WTC11 (cell line): Measurements from ENCODE around the gene RELB.

Experiments used
- FOXJ3 ChIP-seq: sonication (generic); formaldehyde crosslinking; IDR thresholded peaks from 2 replicates; pipeline ENCODE4 v1.9.0; 2021; ENCODE audit warnings: missing genetic modification reagents, mild to moderate bottlenecking, borderline replicate concordance
- JUN ChIP-seq: sonication (generic); formaldehyde crosslinking; IDR thresholded peaks from 2 replicates; pipeline ENCODE4 v1.8.0; 2023; ENCODE audit warnings: mild to moderate bottlenecking, missing genetic modification reagents
- SP1 ChIP-seq: sonication (generic); formaldehyde crosslinking; conservative IDR thresholded peaks from 2 replicates; pipeline ENCODE4 v1.8.1; 2022; ENCODE audit warnings: missing genetic modification reagents
- ZNF219 ChIP-seq: sonication (generic); formaldehyde crosslinking; IDR thresholded peaks from 2 replicates; pipeline ENCODE4 v1.8.0; 2023; ENCODE audit warnings: missing genetic modification reagents, mild to moderate bottlenecking, borderline replicate concordance
- ZNF317 ChIP-seq: sonication (generic); formaldehyde crosslinking; IDR thresholded peaks from 2 replicates; pipeline ENCODE4 v1.8.1; 2023; ENCODE audit warnings: low read depth, mild to moderate bottlenecking, moderate library complexity, missing genetic modification reagents, borderline replicate concordance
- TF ChIP-seq, protein P1 (sequence below): fragments of 200-600 bp; IDR thresholded peaks from 2 replicates; pipeline ENCODE4 v1.8.0; 2022; ENCODE audit warnings: antibody characterized with exemption
- TF ChIP-seq, protein P2 (sequence below): sonication (generic); formaldehyde crosslinking; conservative IDR thresholded peaks from 2 replicates; pipeline ENCODE4 v1.8.1; 2022; ENCODE audit warnings: mild to moderate bottlenecking, missing genetic modification reagents
- TF ChIP-seq, protein P3 (sequence below): sonication (generic); formaldehyde crosslinking; IDR thresholded peaks from 2 replicates; pipeline ENCODE4 v1.8.1; 2022; ENCODE audit warnings: low read depth, mild to moderate bottlenecking, moderate library complexity, missing genetic modification reagents, borderline replicate concordance
- TF ChIP-seq, protein P4 (sequence below): sonication (generic); formaldehyde crosslinking; IDR thresholded peaks from 2 replicates; pipeline ENCODE4 v1.8.0; 2022; ENCODE audit warnings: missing genetic modification reagents

DNA sequence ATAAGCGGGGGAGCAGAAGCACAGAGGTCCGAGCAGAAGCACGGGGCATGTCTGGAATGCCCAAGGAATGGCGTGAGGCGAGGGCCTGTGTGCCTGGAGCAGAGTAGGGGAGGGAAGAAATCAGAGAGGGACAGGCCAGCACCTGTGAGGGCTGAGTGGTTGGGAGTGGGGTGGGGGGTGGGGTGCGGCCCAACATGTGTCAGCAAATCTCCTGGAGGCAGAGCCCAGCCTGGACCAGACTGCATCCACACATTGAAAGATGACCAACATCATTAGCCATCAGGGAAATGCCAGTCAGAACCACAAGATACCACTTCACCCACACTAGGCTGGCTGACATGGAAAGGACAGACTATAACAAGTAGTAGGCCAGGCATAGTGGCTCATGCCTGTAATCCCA, 48.8 kb downstream of the RELB start:
- no peak for TF ChIP-seq ZNF317 (CRISPR knock-in tag)
- TF ChIP-seq, protein P1, sequence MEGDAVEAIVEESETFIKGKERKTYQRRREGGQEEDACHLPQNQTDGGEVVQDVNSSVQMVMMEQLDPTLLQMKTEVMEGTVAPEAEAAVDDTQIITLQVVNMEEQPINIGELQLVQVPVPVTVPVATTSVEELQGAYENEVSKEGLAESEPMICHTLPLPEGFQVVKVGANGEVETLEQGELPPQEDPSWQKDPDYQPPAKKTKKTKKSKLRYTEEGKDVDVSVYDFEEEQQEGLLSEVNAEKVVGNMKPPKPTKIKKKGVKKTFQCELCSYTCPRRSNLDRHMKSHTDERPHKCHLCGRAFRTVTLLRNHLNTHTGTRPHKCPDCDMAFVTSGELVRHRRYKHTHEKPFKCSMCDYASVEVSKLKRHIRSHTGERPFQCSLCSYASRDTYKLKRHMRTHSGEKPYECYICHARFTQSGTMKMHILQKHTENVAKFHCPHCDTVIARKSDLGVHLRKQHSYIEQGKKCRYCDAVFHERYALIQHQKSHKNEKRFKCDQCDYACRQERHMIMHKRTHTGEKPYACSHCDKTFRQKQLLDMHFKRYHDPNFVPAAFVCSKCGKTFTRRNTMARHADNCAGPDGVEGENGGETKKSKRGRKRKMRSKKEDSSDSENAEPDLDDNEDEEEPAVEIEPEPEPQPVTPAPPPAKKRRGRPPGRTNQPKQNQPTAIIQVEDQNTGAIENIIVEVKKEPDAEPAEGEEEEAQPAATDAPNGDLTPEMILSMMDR, result no peak
- TF ChIP-seq JUN, result no peak
- no peak for TF ChIP-seq FOXJ3
- TF ChIP-seq, protein P2, sequence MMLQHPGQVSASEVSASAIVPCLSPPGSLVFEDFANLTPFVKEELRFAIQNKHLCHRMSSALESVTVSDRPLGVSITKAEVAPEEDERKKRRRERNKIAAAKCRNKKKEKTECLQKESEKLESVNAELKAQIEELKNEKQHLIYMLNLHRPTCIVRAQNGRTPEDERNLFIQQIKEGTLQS, result no peak
- TF ChIP-seq, protein P3, sequence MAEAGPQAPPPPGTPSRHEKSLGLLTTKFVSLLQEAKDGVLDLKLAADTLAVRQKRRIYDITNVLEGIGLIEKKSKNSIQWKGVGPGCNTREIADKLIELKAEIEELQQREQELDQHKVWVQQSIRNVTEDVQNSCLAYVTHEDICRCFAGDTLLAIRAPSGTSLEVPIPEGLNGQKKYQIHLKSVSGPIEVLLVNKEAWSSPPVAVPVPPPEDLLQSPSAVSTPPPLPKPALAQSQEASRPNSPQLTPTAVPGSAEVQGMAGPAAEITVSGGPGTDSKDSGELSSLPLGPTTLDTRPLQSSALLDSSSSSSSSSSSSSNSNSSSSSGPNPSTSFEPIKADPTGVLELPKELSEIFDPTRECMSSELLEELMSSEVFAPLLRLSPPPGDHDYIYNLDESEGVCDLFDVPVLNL, result no peak
- TF ChIP-seq, protein P4, sequence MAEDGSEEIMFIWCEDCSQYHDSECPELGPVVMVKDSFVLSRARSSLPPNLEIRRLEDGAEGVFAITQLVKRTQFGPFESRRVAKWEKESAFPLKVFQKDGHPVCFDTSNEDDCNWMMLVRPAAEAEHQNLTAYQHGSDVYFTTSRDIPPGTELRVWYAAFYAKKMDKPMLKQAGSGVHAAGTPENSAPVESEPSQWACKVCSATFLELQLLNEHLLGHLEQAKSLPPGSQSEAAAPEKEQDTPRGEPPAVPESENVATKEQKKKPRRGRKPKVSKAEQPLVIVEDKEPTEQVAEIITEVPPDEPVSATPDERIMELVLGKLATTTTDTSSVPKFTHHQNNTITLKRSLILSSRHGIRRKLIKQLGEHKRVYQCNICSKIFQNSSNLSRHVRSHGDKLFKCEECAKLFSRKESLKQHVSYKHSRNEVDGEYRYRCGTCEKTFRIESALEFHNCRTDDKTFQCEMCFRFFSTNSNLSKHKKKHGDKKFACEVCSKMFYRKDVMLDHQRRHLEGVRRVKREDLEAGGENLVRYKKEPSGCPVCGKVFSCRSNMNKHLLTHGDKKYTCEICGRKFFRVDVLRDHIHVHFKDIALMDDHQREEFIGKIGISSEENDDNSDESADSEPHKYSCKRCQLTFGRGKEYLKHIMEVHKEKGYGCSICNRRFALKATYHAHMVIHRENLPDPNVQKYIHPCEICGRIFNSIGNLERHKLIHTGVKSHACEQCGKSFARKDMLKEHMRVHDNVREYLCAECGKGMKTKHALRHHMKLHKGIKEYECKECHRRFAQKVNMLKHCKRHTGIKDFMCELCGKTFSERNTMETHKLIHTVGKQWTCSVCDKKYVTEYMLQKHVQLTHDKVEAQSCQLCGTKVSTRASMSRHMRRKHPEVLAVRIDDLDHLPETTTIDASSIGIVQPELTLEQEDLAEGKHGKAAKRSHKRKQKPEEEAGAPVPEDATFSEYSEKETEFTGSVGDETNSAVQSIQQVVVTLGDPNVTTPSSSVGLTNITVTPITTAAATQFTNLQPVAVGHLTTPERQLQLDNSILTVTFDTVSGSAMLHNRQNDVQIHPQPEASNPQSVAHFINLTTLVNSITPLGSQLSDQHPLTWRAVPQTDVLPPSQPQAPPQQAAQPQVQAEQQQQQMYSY (CRISPR knock-in tag), result no peak
- TF ChIP-seq ZNF219, result no peak
- TF ChIP-seq SP1, result no peak
